ENCODE results near the gene RNF157. TPM values are rescaled to one million over a fixed set of nuclear protein-coding genes. Genes with fewer than 3 reads are reported as not detected.

RNF157 gene
- total and polyA plus RNA-seq, 2 of the 13 experiments (the other 11 are each of a cell fraction or from before 2014, with no cell fraction given) = 0.44 to 1.5 TPM

DNA sequence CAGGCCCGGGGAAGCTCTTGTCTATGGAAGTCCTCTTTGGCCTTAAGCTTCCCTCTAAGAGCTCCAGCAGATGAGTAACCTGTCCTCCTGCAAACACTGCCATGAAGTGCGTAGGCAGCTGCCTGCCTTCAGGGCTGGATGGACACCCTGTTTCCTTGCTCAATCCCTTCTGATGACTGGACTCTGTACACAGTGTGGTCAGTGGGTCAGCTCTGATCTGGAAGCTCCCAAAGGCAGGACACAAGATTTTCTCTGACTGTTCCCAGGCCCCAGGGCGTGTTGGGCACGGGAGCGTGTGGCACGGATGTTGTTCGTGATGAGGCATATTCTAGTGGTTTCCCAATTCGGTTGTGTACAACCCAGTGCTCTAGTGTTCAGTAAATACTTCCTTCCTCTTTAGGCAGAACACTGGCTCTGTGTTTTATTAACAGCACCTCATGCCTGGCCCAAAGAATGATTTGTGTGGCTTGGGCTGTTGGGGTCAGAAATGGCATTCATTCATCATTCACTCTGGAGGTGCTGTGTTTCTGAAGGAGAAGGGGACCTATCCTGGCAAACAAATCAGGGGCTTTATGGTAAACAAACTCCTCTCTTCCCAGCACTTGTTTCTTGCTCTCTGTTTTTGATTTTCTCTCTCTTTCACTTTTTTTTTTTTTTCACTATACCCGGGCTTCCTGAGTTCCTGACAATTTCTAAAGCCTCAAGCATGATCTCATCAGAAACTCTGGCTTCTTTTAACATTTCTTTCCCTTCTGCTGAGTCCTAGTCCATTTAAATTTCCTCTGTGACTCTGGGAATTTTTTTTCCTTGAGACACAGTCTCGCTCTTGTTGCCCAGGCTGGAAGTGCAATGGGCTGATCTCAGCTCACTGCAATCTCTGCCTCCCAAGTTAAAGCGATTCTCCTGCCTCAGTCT lies 12.0 kb upstream of the RNF157 start (continued):
- TF ChIP-seq SMARCE1 (IDR thresholded peaks at IDR 0.05; ENCODE audit: borderline replicate concordance) (no peak), KDM1A (CRISPR knock-in tag; IDR thresholded peaks at IDR 0.05) (peak; percentile 64; the same call in 1 of the 2 replicates), ZMAT5 (CRISPR knock-in tag; IDR thresholded peaks at IDR 0.05; ENCODE audit: borderline replicate concordance, low read depth) (no peak), ZNF431 (CRISPR knock-in tag; IDR thresholded peaks at IDR 0.05; ENCODE audit: borderline replicate concordance, low read depth) (peak; percentile 30; the same call in 1 of the 2 replicates), HMG20A (CRISPR knock-in tag; IDR thresholded peaks at IDR 0.05; ENCODE audit: borderline replicate concordance) (peak; percentile 98), ZBTB49 (CRISPR knock-in tag; IDR thresholded peaks at IDR 0.05; ENCODE audit: borderline replicate concordance) (no peak; the same call in 1 of the 2 replicates), ZBTB44 (CRISPR knock-in tag; IDR thresholded peaks at IDR 0.05) (no peak), GTF2F1 (IDR thresholded peaks at IDR 0.05; ENCODE audit: low read length) (no peak), RERE (CRISPR knock-in tag; IDR thresholded peaks at IDR 0.05; ENCODE audit: low read depth) (peak; percentile 81), RXRA (CRISPR knock-in tag; IDR thresholded peaks at IDR 0.05) (peak; percentile 93), NFE2 (CRISPR knock-in tag; IDR thresholded peaks at IDR 0.05) (peak; percentile 56; the same call in 1 of the 2 replicates), ZFP36L1 (CRISPR knock-in tag; IDR thresholded peaks at IDR 0.05) (peak; percentile 88; the same call in 1 of the 2 replicates), SMAD1 (CRISPR knock-in tag; IDR thresholded peaks at IDR 0.05; ENCODE audit: borderline replicate concordance, low read depth) (peak; percentile 64; the same call in 1 of the 2 replicates), FOSL2 (CRISPR knock-in tag; IDR thresholded peaks at IDR 0.05) (peak; percentile 98), SOX6 (IDR thresholded peaks at IDR 0.05) (no peak), SOX6 (CRISPR knock-in tag; IDR thresholded peaks at IDR 0.05) (peak; percentile 87), ZNF160 (CRISPR knock-in tag; IDR thresholded peaks at IDR 0.05) (0 out of 2 replicates have a peak, but pooled peaks have one; percentile 35)
- TF ChIP-seq, protein P1, sequence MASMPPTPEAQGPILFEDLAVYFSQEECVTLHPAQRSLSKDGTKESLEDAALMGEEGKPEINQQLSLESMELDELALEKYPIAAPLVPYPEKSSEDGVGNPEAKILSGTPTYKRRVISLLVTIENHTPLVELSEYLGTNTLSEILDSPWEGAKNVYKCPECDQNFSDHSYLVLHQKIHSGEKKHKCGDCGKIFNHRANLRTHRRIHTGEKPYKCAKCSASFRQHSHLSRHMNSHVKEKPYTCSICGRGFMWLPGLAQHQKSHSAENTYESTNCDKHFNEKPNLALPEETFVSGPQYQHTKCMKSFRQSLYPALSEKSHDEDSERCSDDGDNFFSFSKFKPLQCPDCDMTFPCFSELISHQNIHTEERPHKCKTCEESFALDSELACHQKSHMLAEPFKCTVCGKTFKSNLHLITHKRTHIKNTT (CRISPR knock-in tag; IDR thresholded peaks at IDR 0.05) = no peak
